Ishikawa (cell line): Measurements from ENCODE around the gene COL28A1.

ENCODE experiments used
- CEBPB ChIP-seq: IDR thresholded peaks from 2 replicates; pipeline ENCODE4 v1.6.1; 2012
- EGR1 ChIP-seq: IDR thresholded peaks from 2 replicates; pipeline ENCODE4 v1.6.1; 2012
- EP300 ChIP-seq: IDR thresholded peaks from 2 replicates; pipeline ENCODE4 v1.6.1; 2012; ENCODE audit warnings: borderline replicate concordance
- FOXM1 ChIP-seq: IDR thresholded peaks from 2 replicates; pipeline ENCODE4 v1.6.1; 2012; ENCODE audit warnings: low read depth, borderline replicate concordance
- NFIC ChIP-seq: IDR thresholded peaks from 2 replicates; pipeline ENCODE4 v1.6.1; 2012
- REST ChIP-seq: IDR thresholded peaks from 2 replicates; pipeline ENCODE4 v1.6.1; 2012; ENCODE audit warnings: low read depth, mild to moderate bottlenecking
- TCF12 ChIP-seq: IDR thresholded peaks from 2 replicates; pipeline ENCODE4 v1.6.1; 2012; ENCODE audit warnings: low read depth
- YY1 ChIP-seq: IDR thresholded peaks from 2 replicates; pipeline ENCODE4 v1.6.1; 2012; ENCODE audit warnings: low read depth
- ZBTB7A ChIP-seq: IDR thresholded peaks from 2 replicates; pipeline ENCODE4 v1.6.1; 2012; ENCODE audit warnings: low read depth
- TF ChIP-seq, protein P1 (sequence below): IDR thresholded peaks from 2 replicates; pipeline ENCODE4 v1.6.1; 2012

GRCh38 chr7:7489546-7489945 is 46.1 kb downstream of the COL28A1 start:
- TF ChIP-seq CEBPB, result no peak
- TF ChIP-seq, protein P1, sequence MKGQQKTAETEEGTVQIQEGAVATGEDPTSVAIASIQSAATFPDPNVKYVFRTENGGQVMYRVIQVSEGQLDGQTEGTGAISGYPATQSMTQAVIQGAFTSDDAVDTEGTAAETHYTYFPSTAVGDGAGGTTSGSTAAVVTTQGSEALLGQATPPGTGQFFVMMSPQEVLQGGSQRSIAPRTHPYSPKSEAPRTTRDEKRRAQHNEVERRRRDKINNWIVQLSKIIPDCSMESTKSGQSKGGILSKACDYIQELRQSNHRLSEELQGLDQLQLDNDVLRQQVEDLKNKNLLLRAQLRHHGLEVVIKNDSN, result no peak
- no peak for TF ChIP-seq YY1
- no peak for TF ChIP-seq REST
- TF ChIP-seq NFIC, result no peak
- TF ChIP-seq EP300, result no peak
- TF ChIP-seq TCF12, result no peak
- TF ChIP-seq EGR1, result no peak
- TF ChIP-seq ZBTB7A, result no peak
- TF ChIP-seq FOXM1, result no peak
